GM18502 (cell line): ENCODE data around the gene HSPB2.
"Not testable (repeated sequence)": the region's sequence is repeated elsewhere in the genome, so short reads cannot be mapped to it uniquely, and the experiment has no call there.

Experiments
- ATAC-seq: cut with Tn5 transposase; IDR thresholded peaks from one replicate; pipeline ENCODE4 v1.9.1; 2021; ENCODE audit warnings: mild to moderate bottlenecking; ENCODE audit not compliant: unreplicated experiment, poor library complexity

HSPB2 gene, protein sequence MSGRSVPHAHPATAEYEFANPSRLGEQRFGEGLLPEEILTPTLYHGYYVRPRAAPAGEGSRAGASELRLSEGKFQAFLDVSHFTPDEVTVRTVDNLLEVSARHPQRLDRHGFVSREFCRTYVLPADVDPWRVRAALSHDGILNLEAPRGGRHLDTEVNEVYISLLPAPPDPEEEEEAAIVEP

DNA sequence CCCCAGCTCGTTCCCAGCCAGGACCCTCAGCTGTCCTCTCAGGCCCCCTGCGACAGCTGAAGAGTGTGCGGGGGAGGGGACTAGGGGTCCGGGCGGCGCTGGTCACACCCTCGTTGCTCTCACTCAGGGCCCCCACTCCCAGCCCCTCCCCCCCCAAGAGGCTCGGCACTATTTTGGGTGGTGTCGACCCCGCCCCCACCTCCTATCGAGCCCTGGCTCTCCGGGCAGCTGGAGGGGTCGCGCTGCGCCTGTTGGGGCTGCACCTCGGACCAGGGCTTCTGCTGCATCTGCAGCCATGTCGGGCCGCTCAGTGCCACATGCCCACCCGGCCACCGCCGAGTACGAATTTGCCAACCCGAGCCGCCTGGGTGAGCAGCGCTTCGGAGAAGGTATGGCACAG lies at the start of gene HSPB2:
Gene HSPB2 (plus strand): TSS at position 200 of the 400 bp plus-strand sequence. CDS start 96 bp downstream, at position 296.
- ATAC-seq, result no peak

DNA sequence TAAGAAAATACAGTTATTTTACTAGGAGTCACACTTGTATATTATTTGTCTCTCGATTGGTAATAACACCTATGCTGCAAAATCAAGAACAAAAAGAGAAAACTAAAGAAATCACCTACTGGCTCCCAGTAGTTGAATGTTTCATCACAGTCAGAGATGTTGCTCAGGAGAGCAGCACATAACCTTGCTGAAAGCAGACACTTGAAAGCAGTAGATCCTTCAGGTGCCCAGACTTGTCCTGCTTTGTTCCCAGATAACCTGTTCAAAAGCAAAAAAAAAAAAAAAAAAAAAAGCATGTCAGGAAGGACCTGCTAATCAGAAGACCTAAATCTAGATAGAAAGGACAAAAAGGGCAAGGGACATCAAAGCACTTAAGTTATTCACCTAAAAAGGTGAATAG lies 42.4 kb upstream of the HSPB2 start:
- no peak for ATAC-seq

DNA sequence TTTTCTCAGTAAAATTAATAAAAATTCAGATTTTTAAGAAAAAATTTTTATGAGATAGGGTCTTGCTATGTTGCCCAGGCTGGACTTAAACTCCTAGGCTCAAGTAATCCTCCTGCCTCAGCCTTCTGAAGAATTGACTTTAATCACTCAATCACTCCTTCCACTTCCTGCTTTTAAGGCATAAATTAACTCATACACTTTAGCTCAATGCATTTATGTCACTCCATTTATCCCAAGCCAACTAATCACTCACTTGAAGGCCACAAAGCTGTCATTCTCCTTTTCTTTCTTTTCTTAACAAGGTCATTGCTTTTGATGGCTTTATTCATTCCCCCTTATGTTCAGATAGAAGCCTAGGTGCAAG lies 42.0 kb upstream of the HSPB2 start:
- ATAC-seq, result no peak

DNA sequence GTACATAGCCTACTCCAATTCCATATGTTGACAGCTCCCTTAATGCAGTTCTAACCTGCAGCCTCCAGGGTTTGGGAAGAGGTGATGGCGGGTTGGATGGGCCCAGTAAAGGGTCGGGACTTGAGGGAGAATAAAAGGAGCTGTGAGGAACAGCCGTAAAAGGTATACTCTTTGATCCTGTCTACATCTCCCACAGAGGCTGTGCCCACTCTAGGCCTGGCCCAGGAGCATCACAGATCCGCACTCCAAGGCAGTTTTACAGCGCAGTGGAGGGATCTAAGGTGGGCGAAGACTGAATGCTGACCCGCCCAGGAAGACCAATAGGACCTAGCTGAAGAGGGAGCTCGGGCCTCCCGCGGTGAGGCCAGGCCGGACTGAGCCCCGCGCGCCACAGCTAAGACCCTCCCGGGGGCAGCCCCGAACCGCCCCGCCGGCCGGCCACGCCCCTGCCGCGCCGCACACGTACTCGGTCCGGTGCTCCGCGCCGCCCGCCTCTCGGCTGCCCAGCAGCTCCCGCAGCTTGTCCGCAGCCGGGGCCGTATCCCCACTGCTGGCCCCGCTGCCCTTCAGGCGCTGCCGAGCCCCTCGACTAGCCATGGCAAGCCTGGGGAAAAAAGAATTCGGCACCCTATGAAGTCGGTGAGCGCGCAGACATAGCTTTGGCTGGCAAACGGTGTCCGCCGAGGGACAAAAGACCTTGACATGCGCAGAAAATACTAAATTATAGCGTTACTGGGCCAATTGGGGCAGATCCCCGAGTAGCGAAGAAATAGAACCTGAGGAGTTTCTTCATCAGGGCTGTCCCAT lies 41.4 kb upstream of the HSPB2 start, which contains the start of gene ALG9:
Gene ALG9 (minus strand): TSS at position 696 of the 807 bp plus-strand sequence. CDS start 99 bp downstream, at position 597.
- peak; percentile 91 for ATAC-seq

DNA sequence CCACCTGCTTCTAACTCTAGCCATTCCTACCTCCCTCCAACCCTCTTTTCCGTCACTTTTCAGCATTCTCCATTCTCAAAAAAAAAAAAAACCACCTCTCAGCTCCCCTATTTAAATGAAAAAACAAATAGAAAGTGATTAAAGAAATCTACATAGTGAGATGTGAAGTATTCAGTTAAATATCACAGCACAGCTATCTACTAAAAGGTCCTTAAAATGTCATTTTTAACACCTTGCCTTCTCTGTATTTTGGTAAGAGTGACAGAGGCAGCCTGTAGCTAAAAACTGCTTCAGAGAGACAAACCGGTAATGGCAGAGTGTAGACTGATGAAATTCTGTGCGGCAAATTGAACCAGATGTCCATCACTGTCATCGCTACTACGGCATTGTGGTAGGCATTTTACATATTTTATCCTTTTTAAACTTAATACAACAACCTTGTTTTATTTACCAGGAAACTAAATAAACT lies 40.8 kb upstream of the HSPB2 start:
- no peak for ATAC-seq

DNA sequence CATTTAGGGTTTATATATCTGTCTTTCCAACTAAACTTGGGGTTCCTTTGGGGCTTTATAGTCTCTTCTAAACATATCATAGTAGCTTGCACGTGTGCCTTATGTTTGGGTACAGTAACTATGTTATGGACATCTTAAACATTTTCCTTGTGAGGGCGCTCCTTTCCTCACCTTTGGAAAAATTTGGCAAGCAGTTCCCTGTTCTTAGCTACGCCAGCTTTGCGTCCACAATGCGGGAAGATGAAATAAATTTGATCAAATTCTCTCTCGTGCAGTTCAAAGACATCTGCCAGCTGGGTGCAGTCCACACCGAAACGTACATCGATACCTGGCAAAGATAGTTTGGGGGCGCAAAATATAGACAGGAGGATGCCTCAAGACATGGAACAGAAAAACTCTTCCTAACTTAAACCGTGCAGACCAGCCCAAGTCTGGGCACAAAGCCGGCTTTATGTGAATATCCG lies 34.1 kb upstream of the HSPB2 start:
- ATAC-seq, result peak; percentile 7

DNA sequence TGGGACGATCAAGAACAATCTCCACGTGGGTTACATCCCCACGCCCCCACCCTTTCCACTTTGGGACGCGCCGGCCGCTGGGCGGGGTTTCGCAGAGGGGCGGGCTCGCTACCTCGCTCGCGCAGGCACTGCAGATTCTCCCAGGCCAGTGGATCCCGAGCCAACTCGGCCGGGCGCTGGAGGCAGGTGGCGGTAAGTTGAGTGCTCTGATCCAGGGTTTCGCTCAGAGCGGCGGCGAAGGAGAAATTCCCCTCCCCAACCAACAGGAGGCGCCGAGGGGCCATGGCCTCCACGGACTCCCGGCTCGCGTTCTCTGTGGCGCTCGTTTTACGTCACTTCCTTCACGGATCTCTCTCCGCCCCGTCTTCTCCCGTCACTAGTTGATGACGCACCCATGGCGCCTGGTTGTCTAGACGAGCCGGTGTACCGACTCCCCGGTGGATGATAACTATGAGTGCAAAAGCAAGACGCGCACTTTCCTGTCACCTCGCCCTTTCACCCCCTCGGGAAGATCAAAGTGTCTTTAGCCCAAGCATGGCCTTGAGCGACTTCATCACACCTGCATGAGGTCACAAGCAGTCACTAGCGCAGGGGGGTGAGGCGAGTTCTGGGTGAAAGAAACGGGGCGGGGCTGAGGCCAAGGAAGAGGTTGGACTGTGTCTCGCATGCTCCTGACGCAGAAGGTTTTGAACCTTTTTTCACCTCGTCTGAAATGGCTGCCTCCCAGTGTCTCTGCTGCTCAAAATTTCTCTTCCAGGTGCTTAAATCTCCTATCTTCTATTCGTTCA lies 33.5 kb upstream of the HSPB2 start, which contains the start of the genes CFAP68 and FDXACB1:
Gene CFAP68 (plus strand): TSS at position 693 of the 788 bp plus-strand sequence. CDS start 20 bp downstream, at position 713.
Gene FDXACB1 (minus strand): TSS at position 317 of the 788 bp plus-strand sequence. CDS start 33 bp downstream, at position 284.
- peak; percentile 88 for ATAC-seq

DNA sequence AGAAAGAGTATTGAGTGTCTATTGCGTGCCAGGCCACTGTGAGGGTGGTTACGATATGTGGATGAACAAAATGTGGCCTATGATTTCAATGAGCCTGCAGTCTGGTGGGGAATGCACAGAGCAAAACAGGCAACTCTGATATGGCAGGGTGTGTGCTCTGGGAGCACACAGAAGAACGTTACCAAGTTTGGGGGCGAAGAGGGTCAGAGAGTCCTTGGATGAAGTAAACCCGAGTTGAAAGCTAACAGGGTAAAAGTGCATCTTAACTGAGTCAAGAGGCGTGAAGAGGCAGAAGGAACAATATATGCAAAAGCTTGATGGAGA lies 32.9 kb upstream of the HSPB2 start:
- ATAC-seq, result no peak

DNA sequence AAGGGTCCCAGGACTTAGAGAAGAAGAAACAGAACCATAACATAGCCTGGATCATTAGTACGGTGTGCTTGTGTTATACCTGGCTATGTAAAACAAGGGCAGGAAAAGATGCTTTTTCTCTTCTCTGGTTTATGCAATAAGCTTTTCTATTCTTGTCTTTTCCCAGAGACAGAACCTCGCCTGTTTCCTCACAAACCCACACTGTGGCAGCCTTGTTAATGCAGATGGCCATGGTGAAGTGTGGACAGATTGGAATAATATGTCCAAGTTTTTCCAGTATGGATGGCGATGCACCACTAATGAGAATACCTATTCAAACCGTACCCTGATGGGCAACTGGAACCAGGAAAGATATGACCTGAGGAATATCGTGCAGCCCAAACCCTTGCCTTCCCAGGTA lies 30.3 kb upstream of the HSPB2 start:
- no peak for ATAC-seq

DNA sequence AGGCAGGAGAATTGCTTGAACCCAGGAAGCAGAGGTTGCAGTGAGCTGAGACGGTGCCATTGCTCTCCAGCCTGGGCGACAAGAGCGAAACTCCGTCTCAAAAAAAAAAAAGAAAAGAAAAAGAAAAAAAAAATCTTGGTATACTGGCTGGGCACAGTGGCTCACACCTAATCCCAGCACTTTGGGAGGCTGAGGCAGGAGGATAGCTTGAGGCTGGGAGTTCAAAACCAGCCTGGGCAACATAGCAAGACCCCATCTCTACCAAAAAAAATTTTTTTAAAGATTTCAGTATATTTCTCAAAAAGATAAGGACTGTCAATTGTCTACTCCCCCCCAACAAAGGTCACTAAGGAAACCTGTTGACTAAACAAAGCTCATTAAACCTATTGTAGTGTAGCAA lies 27.5 kb upstream of the HSPB2 start:
- not testable (repeated sequence) for ATAC-seq

DNA sequence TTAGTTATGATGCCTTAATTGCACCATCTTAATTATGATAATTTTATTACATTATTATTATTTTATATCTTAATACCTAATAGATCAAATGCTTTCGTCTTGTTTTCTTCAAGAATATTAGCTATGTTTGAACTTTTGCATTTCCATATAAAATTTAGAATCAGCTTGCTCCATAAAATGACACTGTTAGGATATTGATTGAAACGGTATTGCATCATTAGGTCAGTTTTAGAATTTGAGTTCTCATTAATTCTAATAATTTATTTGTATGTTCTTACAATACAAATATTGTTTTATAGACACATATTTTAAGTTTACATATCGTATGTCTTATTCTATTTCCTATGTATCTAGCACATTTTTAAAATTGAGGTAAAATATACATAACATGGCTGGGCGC lies 26.5 kb upstream of the HSPB2 start:
- no peak for ATAC-seq

DNA sequence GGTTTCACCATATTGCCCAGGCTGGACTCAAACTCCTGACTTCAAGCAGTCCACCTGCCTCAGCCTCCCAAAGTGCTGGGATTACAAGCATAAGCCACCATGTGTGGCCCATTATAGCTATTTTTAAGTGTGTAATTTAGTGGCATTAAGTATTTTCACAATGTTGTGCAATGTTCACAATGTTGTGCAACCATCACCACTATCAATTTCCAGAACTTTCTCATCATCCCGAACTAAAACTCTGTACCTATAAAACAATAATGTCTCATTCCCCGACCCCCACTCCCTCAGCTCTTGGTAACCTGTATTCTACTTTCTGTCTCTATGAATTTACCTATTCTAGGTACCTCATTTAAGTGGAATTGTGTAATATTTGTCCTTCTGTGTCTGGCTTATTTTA lies 25.7 kb upstream of the HSPB2 start:
- no peak for ATAC-seq

DNA sequence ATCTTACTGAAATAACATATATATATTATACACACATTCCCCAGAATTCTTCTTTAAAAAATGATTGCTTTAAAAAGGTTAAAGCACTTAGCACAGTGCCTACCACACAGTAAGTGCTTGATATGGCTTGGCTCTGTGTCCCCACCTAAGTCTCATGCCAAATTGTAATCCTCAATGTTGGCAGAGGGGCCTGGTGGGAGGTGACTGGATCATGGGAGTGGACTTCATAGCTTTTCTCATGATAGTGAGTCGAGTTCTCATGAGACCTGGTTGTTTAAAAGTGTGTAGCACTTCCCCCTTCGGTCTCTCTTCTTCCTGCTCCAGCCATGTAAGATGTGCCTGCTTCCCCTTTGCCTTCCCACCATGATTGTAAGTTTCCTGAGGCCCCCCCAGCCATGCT lies 7.1 kb upstream of the HSPB2 start:
- ATAC-seq, result no peak

DNA sequence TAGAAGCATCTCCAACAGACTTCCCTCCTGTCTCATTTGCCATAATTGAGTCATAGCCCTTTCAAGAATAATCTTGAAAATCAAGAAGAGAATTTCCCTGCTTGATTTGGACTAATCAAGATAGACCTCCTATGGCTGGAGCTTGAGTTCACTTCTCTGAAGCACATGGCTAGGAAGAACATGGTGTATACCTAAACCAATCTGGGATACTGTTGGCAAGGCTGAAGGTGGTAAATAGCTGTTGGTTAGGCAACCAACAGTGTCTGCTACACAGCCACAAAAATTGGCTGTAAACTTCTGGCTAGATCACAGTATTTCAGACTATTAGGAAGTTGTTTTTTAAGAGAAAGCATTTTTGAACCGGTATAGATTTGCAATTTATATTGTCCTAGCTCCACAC lies 5.9 kb upstream of the HSPB2 start:
- no peak for ATAC-seq

DNA sequence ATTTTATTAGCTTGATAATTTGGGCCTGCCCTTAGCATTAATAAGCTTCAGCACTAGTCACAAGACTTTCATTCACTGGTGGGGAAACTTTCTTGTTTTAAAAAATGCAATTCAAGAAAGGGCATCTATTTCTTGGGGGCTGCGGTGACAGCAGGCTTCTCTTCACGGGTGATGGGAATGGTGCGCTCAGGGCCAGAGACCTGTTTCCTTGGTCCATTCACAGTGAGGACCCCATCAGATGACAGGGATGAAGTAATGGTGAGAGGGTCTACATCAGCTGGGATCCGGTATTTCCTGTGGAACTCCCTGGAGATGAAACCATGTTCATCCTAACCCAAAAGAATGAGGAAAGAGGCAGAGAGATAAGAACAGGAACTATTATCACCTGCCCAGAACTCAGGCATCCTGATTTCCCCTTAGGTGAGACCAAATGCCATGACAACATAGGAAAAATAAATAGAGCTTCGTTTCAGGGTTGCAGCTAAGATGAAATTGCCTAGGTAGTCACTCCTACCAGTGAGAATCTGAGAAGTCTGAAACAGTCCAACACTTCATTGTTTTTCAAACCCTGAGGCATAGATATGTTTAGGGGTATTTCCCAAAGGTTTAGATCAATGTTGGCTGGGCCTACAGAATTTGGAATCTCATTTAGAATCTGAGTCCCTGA lies 3.8 kb upstream of the HSPB2 start:
- ATAC-seq, result no peak

DNA sequence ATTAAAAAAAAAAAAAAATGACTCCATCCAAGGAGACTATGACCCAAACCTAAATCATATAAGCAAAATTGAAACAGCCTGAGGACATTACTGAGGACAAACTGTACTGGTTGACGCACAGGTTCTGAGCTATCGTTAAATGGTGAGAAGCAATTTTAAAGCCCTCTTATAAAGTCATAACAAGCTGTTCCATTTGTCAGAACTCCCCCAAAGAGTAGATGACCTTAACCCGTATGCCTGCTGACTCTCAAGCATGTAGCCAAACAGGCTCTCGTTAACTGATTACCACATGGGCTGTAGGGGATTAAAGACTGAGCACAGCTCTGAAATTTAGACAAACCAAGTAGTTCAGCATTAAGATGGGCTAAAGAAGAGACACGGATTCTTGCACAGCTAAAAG lies 3.2 kb upstream of the HSPB2 start:
- ATAC-seq, result no peak

DNA sequence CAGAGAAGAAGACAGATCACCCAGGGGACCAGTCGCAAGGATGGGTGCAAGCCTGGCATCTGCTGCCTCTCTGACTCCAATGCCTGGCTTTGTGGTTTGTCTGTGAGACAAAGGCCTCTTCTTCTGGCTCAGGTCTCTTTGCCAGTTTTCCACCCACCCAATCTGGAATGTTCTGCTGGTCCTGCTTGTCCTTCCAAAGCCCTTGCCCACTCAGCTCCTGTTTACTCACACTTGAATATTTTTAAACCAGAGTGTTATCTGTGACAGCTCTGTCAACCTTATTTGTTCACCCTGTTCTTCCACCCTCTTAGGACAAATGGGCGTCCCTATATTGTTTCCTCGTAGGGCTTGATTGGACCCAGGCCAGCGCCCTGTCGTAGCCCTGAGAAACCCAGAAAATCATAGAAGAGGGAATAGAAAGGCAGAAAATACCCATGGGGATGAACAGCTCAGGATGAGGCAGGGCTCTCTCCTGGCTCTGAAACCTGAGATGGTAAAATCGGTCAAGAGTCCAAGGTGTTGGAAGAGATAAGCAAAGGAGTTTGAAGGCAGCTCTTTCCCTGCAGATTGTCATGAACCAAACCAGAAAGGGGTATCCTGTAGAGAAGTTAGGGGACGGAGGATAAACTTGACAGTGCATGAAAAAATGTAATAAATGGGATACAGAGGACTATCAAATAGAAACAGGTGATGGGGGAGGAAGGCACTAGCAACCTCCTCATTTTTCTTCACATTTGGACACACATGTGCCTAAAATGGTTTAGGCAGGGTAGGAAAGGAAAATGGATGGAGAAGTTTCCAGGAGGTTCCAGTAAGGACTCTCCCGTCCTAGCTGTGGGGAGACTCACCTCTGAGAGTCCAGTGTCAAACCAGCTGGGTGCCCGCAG lies 1.6 kb upstream of the HSPB2 start:
- ATAC-seq, result no peak

DNA sequence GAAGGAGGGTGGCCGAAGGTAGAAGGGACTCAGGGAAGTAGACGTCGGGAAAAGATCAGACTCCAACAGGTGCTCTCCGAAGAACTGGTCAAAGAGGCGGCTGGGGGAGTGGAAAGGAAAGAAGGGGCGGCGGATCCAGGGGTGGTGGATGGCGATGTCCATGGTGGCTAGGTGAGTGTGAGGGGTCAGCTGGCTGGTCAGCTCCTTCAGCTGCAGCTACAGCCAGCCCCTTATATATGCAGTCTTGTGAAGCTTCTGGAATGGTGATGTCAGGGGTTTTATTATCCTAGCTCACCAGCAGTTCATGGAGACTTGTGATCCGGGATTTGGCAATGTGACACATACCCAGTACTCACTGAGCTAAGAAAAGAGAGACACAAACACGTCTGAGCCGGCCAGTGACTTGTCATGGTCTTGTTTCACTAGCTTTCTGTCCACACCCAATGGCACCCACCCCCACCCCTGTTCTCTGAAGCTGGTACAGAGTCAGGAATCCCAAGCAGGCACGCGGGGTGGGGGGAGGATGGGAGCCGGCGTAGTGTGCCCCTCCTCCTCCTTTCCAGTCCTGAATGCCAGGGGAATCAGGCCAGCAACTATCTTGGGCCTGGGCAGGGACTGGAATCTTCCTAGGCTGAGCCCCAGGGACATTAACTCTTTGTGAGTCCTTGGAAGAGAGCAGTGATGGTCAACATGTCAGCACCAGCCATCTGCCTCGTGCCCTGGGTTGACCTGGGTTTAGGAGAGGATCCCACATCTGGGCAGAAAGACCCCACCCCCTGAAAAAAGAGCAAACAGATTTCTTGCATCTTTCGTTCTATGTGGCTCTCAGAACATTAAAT lies 752 bp upstream of the HSPB2 start, which contains the start of gene CRYAB:
Gene CRYAB (minus strand): TSS at position 208 of the 839 bp plus-strand sequence. CDS start 46 bp downstream, at position 162.
- no peak for ATAC-seq
